Measurements from ENCODE around the gene IFT122.
A peak's percentile ranks its signal among the peaks of the same experiment; 100 is the strongest.

The IFT122 gene

GRCh38 chr3:129422897-129423296 is 17.1 kb upstream of the IFT122 start:
- no peak for DNase-seq (ENCODE audit: low read depth)
- no peak overlapping the region for H3K4me3 ChIP-seq (replicated peaks; ENCODE audit: low read depth, low read length)
- TF ChIP-seq, protein P1, sequence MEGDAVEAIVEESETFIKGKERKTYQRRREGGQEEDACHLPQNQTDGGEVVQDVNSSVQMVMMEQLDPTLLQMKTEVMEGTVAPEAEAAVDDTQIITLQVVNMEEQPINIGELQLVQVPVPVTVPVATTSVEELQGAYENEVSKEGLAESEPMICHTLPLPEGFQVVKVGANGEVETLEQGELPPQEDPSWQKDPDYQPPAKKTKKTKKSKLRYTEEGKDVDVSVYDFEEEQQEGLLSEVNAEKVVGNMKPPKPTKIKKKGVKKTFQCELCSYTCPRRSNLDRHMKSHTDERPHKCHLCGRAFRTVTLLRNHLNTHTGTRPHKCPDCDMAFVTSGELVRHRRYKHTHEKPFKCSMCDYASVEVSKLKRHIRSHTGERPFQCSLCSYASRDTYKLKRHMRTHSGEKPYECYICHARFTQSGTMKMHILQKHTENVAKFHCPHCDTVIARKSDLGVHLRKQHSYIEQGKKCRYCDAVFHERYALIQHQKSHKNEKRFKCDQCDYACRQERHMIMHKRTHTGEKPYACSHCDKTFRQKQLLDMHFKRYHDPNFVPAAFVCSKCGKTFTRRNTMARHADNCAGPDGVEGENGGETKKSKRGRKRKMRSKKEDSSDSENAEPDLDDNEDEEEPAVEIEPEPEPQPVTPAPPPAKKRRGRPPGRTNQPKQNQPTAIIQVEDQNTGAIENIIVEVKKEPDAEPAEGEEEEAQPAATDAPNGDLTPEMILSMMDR (IDR thresholded peaks at IDR 0.05; ENCODE audit: low read length, missing control alignments) = no peak

DNA sequence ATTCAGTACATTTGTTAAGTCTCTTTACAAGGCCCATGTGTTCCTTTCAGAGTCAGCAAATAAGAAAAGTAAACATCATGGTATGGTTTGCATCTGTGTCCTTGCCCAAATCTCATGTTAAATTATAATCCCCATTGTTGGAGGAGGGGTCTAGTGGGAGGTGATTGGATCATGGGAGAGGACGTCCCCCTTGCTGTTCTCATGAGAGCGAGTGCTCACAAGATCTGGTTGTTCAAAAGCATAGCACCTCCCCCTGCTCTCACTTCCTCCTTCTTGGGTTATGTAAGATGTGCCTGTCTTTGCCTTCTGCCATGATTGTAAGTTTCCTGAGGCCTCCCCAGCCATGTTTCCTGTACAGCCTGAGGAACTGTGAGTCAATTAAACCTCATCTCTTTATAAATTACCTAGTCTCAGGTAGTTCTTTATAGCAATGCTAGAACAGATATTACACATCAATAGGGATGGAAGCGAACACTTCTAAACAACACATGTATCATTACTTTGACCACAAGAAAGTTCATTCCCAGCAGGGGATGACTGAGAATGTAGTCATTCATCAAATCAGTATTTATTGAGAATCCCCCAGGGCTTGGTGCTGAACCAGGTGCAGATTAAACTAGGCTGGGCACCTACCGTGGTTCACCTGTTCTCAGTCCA is 15.7 kb upstream of the IFT122 start:
- peak; percentile 73 for DNase-seq (ENCODE audit: low read depth)
- TF ChIP-seq, protein P1 (IDR thresholded peaks at IDR 0.05; ENCODE audit: low read length, missing control alignments) = no peak
- no peak overlapping the region for H3K4me3 ChIP-seq (replicated peaks; ENCODE audit: low read depth, low read length)

GRCh38 chr3:129425213-129425612 is 14.8 kb upstream of the IFT122 start:
- no peak for DNase-seq (ENCODE audit: low read depth)
- TF ChIP-seq, protein P1 (IDR thresholded peaks at IDR 0.05; ENCODE audit: low read length, missing control alignments) = no peak
- no peak overlapping the region for H3K4me3 ChIP-seq (replicated peaks; ENCODE audit: low read depth, low read length)

DNA sequence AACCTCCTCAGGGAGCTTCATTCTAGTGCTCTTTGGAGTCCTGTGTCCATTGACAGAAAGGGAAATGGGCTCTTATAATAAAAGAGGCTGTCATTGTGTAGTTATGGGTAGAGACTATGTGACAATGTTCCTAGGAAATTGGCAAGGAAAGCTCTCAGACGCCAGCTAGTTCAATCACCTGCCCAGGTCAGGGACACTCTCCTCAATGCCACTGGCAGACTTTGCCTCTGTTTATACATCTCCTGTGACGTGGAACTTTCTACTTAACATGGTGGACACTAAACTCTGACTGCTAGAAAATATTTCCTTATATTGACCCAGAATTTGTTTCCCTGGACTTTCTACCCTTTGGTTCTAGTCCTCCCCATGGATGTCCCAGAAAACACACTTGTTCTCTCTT is 14.4 kb upstream of the IFT122 start:
- no peak for DNase-seq (ENCODE audit: low read depth)
- no peak overlapping the region for H3K4me3 ChIP-seq (replicated peaks; ENCODE audit: low read depth, low read length)
- TF ChIP-seq, protein P1 (IDR thresholded peaks at IDR 0.05; ENCODE audit: low read length, missing control alignments) = no peak

DNA sequence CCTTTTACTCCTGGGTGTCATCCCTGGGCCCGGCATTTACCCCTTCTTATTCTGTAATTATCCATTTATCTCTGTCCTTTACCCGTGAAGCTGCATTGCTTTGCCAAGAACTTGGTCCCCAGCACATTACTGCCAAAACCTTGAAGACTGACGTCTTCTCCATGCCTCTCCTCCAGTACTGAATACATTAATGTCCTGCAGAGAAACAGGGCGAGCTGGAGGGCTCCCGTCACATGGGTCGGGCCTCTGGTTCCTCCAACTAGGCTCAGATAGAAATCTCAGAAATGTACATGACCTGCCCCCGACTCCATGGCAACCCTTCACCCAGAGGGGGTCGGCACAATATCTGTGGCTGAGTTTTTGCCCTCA is 12.0 kb upstream of the IFT122 start:
- peak overlapping the region; percentile 60 for H3K4me3 ChIP-seq (replicated peaks; ENCODE audit: low read depth, low read length)
- DNase-seq (ENCODE audit: low read depth) = no peak
- TF ChIP-seq, protein P1 (IDR thresholded peaks at IDR 0.05; ENCODE audit: low read length, missing control alignments) = no peak

DNA sequence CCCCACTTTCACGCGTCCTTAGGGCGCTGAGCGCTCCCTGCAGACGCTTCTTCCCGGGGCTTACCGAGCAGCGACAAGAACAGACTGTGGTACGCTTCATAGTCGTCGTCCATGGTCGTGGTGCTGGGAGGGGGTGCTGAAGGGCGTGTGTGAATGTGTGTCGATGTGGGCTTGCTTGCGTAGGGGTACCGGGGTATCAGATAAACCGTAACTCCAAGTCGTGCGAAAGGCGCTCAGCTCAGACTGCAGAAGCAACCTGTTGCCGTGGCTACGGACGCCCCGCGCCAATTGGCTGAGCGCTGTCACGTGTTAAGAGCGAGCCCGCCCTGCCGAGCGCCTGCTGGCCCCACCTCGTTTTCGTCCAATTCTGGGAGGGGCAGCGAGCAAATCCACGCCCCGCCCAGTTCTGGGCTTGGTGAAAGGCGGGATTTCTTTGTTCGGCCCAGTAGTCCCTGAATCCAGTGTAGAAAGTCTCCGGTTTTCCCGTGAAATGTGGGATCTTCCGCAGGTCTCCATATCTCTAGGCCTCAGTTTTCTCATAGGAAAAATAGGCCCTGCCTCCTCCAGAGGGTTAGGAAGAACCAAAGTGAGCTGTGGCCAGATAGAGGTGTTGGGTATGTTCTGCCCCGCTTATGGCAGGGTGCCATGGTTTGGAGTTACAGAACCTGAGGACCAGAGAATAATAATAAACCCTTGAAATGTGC is 11.5 kb upstream of the IFT122 start, which contains the start of gene EFCAB12:
EFCAB12 (minus strand) TSS at position 261 of the 704 bp plus-strand sequence; CDS start at position 113, 148 bp downstream.
- peak; percentile 94 for DNase-seq (ENCODE audit: low read depth)
- TF ChIP-seq, protein P1 (IDR thresholded peaks at IDR 0.05; ENCODE audit: low read length, missing control alignments) = no peak
- H3K4me3 ChIP-seq (replicated peaks; ENCODE audit: low read depth, low read length) = peak within 1 kb of the TSS; percentile 60

All from fibroblast of pulmonary artery (primary cell).